GOT3 (cell line): Measurements from ENCODE around the gene VAMP1.
"Not testable (repeated sequence)": the region's sequence is repeated elsewhere in the genome, so short reads cannot be mapped to it uniquely, and the experiment has no call there.

Experiments
- DNase-seq: peaks from one replicate; lab custom pipeline; 2025; ENCODE audit warnings: mixed read lengths; lab: John Stamatoyannopoulos, UW

The VAMP1 gene

DNA sequence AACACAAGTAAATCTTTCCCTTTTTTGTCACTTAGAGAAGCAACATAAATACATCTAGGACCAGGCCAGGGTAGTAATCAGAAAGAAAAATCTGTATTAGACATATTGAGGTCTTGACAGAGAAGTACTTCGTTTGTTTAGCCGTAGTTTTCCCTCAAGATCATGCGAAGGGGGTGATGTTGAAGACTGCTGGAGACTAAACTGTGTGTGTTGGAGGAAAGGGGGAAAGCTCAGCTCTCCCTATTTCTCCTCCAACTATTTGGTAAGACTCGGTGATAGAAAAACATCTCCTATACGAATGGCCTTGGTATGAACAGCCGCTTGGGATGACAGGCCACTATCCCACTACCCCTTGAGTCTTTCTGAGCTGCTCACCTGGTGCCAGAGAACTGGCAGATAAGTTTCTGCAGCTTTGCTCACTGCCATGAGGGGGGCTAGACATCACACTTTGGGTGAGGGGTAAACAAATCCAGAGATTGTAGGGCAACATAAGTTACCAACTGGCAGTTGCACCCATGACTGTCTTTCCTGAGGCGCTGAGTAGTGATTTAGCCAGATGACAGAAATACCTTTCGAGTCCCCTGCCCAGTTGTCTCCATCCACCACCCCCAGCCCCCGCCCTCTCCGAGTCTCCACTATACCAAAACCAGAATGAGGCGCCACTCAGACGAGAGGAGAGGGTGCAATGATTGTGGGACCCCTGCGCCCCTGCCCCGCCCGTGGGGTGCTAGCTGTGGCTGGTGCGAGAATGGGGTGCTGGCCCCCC lies 685 bp downstream of the VAMP1 start:
- no peak for DNase-seq

DNA sequence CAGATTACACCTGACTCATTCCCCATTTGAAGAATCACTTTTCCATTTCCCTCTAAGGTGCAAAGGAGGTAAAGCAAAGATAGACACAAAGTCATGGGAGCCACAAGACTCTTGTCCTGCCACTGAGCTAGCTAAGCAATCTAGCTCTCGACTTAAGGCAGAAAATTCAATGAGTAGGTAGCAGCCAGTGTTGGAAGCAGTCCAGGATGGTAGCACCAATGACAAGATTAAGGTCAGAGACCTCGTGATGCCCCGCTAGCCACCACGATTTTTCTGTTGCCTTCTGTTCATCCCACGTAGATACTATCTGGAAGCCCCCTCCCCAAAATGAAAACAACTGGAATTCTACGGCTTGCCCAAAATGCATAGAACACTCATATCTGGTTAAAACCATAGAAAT lies 1.4 kb downstream of the VAMP1 start:
- no peak for DNase-seq

DNA sequence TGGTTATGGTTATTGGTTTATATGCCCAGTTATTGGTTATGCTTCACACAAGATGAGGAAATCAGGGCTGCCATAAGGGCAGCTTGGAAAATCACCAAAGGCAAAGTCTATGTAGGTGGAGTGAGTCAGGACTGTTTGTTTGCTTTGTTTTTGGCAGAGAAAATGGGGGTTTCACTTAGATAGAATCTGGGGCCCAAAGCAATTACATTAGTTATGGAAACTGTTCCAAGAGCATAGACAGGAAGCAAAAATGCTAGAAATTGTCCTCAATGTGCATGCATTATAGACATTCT lies 2.2 kb downstream of the VAMP1 start:
- no peak for DNase-seq

DNA sequence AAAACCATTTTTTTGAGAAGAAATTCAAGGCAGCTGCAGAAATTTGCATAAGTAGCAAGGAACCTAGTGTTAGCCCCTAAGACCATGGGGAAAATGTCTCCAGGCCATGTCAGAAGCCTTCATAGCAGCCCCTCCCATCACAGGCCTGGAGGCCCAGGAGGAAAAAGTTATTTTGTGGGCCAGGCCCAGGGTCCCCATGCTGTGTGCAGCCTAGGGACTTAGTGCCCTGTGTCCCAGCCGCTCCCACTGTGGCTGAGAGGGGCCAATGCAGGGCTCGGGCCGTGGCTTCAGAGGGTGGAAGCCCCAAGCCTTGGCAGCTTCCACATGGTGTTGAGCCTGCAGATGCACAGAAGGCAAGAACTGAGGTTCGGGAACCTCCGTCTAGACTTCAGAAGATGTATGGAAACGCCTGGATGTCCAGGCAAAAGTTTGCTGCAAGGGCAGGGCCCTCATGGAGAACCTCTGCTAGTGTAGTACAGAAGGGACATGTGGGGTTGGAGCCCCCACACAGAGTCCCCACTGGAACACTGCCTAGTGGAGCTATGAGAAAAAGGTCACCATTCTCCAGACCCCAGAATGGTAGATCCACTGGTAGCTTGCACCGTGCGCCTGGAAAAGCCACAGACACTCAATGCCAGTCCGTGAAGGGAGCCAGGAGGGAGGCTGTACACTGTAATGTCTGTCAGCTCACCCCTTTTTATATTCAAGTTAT lies 2.8 kb downstream of the VAMP1 start:
- DNase-seq, result not testable (repeated sequence)

DNA sequence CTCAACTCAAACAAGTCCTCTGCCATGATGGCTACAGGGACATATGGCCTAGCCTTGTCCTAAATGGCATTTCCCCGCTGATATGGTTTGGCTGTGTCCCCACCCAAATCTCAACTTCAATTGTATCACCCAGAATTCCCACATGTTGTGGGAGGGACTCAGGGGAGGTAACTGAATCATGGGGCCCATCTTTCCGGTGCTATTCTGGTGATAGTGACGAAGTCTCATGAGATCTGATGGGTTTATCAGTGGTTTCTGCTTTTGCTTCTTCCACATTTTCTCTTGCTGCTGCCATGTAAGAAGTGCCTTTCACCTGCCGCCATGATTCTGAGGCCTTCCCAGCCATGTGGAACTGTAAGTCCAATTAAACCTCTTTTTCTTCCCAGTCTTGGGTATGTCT lies 3.7 kb downstream of the VAMP1 start:
- DNase-seq, result not testable (repeated sequence)

DNA sequence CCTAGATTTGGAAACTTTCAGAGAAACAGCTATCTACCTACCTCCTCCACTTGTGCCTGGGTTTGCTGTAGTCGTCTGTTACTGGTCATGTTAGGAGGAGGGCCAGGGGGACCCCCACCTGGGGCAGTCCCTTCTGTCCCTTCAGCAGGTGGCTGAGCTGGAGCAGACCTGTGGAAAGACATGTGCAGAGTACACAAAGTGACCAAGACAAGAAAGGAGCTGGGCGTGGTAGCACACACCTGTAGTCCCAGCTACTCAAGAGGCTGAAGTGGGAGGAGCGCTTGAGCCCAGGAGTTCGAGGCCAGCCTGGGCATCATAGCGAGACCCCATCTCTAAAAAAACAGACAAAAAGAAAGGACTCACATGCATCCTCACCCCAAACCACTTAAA lies 4.3 kb downstream of the VAMP1 start:
- DNase-seq, result no peak

DNA sequence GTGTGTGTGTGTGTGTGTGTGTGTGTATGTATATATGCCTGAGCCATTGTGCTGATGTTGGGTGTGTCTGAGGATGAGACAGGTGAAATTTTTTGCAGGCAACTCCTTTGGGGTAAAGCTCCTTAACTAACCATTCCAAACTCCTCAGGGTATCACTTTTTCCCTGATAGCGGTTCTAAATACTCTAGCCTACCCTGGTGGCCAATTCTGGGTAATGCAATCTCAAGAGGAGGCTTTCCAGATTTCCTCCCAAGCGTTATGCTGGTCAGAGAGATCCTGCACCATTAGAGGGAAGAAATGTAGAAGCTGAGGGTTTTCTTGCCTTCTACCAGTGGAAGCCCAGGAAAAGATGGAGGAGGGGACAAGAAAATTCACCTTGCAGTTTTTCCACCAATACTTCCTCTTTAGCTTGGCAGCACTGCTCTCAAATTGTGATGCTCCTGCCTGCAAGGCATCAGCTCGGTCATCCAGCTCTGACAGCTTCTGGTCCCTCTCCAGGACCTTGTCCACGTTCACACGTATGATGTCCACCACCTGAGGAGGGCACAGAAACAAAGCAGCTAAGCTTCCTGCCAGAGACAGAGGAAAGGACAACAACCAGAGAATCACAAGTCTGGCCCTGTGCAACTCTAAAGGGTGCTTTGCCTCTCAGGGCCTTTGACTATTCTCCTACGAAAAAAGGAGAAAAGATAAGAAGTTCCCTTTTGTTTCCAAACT lies 4.9 kb downstream of the VAMP1 start:
- no peak for DNase-seq

DNA sequence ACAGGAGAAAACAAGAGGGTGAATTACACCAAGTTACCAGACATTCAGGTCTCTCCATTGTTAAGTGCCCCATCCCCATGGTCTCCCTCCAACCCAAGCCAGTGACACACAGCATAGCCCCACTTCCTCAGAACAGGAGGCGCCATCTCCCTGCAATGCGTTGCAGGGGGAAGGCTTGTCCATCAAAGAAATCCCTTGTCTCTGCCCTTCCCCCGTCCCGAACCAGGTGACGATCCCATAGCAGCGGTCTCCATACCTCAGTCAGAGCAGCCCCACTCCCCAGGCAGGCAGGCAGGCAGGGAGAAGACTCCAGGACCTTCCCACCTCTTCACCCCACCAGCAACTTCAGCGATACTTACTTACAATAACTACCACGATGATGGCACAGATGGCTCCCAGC lies 5.9 kb downstream of the VAMP1 start:
- no peak for DNase-seq

DNA sequence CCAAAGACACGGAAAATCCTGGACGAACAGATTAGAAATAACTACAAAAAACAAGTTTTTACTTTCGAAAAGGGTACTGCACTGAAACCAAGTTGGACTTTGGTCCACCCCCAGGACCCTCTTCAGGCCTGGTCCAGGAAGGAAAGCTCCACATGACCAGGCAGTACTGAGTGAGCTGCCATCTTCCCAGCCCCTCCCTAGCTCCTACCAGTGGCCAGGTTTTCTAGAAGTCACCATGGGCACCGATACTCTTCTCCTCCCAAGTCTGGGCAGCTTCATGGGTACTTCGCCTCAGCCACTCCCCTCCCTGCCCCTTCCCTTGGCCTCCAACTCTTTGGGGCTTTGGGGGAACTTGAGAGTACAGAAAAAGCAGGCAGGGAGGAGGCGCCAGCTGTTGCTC lies 6.6 kb downstream of the VAMP1 start:
- DNase-seq, result no peak

DNA sequence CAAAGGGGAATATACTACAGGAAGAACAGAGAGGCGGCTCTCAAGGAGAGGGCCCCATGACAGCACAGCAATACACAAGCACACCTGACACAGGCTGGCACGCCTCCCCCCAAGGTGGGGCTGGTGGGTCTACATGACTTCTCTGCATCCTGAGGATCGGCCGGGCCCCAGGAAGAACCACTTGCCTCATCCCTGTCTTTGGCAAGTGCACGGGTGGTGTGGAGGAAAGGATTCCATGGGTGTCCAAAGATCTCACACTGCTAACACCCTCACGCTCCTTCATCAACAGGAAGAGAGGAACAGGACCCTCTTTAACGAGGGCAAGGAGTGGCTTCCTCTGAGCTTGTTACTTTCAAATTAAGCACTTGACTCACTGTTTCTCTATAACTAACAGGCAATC lies 7.3 kb downstream of the VAMP1 start:
- DNase-seq, result no peak

DNA sequence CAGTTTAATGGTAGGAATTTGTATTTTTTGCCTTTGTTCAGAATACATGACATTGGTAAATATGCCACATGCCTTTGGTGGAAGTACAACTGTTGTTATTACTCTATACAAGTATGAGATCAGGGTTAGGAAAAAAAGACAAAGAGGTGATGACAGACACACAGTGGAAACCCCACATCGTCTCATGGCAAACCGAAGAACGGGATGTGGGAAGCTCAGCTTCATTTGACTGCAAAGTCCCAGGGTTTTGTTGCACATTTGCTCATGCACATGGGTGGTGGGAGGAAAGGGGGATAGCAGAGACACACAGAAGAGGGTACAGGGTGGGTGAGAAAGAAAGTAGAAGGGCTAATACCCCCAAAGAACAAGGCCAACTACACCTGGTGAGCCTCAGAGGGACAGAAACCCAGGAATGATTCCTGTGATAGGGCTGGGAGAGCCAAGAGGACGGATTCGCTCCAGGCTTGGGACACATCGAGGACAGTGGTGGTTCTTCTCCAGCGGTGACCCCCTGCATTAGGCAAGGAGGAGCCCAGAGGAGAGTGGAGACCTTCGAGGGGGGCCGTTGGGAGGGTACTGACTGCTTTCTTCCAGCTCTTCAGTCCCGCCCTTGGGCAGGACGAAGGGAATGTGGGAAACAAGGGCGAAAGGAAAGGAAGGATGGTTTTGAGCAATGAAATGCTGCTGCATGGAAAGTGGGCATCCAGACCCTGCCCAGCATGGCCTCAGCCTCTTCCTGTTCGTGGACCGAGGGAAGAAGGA lies 8.1 kb downstream of the VAMP1 start:
- no peak for DNase-seq

DNA sequence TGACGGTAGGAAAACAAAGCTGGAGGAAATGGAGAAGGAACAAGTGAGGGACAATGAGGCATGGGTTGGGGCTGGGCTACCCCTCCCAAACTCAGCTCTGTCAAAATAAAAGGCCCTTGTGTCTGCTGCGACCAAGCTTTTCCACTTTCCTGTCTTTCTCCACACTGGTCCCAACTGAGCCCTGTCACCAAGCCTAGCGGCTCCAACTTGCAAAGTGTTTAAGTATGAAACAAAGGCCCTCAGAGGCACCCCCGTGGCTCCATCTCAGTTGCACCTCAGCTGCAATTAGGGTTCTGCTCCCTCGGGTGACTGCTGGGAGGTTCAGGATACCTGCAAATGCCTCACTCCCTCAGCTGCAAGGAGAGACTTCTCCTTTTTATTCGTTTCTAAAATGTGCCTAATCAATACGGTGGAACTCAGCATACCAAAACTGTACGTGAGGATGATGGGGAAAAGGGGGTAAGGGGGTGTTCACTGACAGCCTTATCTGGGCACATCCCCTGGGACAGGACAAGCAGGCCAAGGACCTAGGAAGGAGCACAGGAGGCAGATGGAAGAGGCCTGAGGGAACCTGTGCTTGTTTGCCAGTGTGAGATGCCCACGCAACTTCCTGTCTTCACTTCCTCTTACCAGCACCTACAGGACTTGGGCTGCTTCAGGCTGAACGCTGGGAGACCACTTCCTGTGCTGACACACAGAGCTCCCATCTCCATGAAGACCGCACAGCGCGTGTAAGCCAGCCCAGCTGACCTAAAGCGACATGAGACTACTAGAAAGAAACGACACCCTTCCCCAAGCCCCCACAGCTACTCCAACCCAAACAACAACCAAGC lies 8.9 kb downstream of the VAMP1 start:
- no peak for DNase-seq

DNA sequence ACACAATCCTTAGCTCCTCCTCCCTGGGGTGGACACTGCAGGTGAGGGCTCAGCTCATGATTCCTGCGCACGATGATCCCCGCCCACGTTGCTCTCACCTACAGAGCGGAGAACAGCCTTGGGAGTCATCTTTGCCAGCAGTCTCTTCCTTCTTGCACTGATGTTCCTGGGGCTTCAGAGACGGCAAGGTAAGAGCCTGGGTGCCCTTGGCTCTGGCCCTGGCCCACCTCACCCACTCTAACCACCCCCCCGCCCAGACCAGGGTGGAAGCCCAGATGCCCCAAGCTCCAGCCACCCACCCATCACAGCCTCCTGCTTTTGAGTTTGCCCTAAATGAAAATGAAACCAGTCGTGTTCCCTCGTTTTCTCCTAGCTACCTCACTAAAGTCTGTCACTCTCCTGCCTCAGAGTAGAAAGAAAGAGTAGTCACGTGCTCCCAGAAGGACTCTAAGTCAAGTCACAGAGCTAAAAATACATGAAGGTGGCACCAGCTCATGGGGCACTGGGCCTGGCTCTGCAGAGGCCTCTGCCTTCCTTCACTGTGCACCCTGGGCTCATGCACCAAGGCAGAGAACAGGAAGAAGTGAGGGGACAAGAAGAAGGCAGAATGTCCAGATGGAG lies 9.6 kb downstream of the VAMP1 start:
- DNase-seq, result no peak

DNA sequence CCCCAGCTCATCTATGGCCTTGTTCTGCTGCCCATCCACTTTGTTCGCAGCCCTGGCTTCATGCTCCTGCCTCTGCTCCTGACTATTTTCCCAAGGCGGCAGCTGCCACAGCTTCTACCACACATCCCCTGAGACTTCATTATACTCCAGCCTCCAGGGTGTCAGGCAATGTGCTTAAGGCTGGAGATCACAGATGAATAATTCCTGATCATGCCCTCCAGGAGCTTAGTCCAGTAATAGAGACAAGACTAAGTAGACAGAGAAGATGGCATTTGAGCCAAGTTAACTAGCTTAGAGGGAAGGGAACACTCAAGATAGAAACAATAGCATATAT lies 11.5 kb downstream of the VAMP1 start:
- no peak for DNase-seq

DNA sequence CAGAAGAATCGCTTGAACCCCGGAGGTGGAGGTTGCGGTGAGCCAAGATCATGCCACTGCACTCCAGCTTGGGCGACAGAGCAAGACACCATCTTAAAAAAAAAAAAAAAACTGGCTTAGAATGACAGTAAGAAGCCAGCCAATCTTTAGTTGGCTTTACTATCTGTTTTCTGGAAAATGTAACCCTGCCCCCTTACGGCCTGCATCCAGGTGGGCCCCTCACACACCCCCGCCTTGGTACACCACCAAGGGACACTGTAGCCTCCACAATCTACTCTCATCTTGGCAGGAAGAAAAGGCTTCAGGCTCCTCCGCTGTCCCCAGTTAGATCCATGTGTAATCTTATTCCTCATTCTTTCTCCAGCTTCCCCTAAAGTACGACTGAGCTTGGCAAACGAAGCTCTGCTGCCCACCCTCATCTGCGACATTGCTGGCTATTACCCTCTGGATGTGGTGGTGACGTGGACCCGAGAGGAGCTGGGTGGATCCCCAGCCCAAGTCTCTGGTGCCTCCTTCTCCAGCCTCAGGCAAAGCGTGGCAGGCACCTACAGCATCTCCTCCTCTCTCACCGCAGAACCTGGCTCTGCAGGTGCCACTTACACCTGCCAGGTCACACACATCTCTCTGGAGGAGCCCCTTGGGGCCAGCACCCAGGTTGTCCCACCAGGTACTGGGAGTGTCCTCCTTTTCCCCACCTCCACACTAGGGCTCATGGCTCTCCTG lies 12.0 kb downstream of the VAMP1 start:
- no peak for DNase-seq

DNA sequence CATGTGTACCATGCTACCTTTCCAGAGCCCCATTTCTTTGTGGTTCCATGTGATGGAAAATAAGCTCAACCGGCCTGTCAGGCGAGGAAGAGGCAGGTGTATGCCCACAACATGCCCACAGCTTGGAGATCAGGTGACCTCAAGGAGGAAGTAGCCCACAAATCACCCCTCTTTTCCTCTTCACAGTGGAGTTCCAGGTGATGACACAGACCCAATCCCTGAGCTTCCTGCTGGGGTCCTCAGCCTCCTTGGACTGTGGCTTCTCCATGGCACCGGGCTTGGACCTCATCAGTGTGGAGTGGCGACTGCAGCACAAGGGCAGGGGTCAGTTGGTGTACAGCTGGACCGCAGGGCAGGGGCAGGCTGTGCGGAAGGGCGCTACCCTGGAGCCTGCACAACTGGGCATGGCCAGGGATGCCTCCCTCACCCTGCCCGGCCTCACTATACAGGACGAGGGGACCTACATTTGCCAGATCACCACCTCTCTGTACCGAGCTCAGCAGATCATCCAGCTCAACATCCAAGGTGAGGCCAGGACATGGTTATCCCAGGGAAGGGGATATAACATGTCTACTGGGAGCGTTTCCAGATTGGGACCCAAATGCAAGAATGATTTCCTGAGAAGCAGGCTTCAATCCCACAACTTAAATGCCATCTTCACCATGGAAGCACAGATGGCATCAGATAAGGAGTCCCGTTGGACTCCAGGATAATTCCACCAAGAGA lies 13.1 kb downstream of the VAMP1 start:
- DNase-seq, result no peak

DNA sequence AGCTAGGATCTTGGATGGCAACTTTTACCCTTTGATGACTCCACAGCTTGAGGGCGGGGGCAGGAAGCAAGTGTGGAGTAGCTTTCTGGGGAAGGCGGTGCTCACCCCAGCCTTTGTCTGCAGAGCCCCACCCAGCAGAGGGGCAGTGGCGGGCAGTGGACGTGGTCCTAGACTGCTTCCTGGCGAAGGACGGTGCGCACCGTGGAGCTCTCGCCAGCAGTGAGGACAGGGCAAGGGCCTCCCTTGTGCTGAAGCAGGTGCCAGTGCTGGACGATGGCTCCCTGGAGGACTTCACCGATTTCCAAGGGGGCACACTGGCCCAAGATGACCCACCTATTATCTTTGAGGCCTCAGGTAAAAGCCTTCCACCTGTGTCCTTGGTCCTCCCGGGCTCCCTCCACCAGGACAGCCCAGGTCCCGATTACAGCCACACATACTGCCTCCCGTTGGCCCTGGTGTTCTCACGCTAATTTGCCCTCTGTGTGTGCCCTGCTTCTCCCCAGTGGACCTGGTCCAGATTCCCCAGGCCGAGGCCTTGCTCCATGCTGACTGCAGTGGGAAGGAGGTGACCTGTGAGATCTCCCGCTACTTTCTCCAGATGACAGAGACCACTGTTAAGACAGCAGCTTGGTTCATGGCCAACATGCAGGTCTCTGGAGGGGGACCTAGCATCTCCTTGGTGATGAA lies 17.4 kb downstream of the VAMP1 start:
- DNase-seq, result no peak

DNA sequence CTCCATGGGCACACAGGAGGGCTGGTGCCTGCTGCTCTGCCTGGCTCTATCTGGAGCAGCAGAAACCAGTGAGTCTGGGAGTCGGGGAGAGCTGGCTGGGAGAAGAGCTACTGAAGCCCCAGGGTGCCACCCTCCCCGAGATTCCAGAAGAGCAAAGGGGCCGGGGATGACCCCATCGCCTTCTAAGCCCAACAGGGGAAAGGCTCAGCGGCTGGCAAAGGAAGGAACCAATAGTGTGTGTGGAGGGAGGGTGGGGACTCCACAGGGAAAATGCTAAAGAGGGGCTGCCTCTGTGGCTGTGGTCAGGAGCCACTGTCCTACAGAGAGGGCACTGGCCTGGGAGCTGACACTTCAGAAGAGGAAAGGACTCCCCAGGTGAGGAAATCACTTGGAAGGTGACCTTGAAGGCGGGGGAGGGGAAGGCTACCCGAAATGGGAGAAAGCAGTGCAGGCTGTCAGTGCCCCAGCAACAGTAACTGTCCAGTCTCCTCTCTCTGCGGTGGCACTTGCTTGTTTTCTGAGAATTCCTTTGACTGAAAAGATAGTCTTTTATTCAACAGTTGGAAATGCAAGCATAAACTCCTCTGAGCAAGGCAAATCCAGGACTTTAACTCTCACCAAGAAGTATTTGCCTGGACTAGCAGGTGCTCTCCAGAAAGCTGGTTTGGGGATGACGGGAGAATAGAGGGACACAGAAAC lies 18.1 kb downstream of the VAMP1 start:
- DNase-seq, result no peak
